ENCODE results near the gene CALHM6. TPM values are rescaled to one million over a fixed set of nuclear protein-coding genes. Genes with fewer than 3 reads are reported as not detected.

CALHM6 gene
- total RNA-seq, 1 experiment from 2014 or later: not detected

GRCh38 chr6:116437656-116438055 is 23.5 kb upstream of the CALHM6 start (continued):
- no peak for TF ChIP-seq ELF1 (IDR thresholded peaks at IDR 0.05; ENCODE audit: borderline replicate concordance, low read depth)
- TF ChIP-seq POLR2AphosphoS5 (IDR thresholded peaks at IDR 0.05; ENCODE audit: low read depth, low read length): no peak
- no peak for TF ChIP-seq CTCF (IDR thresholded peaks at IDR 0.05 in 2 of 3, conservative IDR thresholded peaks at IDR 0.05 in 1 of 3; ENCODE audit: borderline replicate concordance in 1 of 3, insufficient read depth in 1 of 3, low read depth in 2 of 3, low read length in 2 of 3)
- TF ChIP-seq RAD21 (IDR thresholded peaks at IDR 0.05; ENCODE audit: low read depth): no peak

GRCh38 chr6:116438590-116439448 is 22.4 kb upstream of the CALHM6 start:
- H3K27me3 ChIP-seq (ENCODE audit: insufficient read depth, low read length): no peaks in the 10 kb centered on the region
- ChIA-PET CTCF (no interaction called here), POLR2A (no interaction called here), RAD21 (ENCODE audit: low non-redundant PET in 1 of 2, low total read pairs in 2 of 2, uncharacterized antibody in 2 of 2, unreplicated experiment in 2 of 2) (no interaction called here)
- H3K27ac ChIP-seq (ENCODE audit: low read depth, low read length): no peak overlapping the region
- no peaks in the 10 kb centered on the region for H3K9me3 ChIP-seq (ENCODE audit: control insufficient read depth in 1 of 2, insufficient read depth in 1 of 2, low read depth in 1 of 2, low read length in 2 of 2)
- no peak overlapping the region for H3K4me2 ChIP-seq (ENCODE audit: low read length)
- peaks cover 0 to 3% of the 10 kb centered on the region in 2 experiments; a peak in 2 of 4 replicates for H3K36me3 ChIP-seq (ENCODE audit: control insufficient read depth in 1 of 2, insufficient read depth in 2 of 2, low read length in 2 of 2)
- DNase-seq (ENCODE audit: low read depth, low spot score) (no peak), ATAC-seq (no peak)
- intact Hi-C loops (cut with micrococcal nuclease): no loop called here
- no peaks in the 10 kb centered on the region for H4K20me1 ChIP-seq (ENCODE audit: insufficient read depth)
- H3K4me1 ChIP-seq (ENCODE audit: control insufficient read depth in 1 of 2, insufficient read depth in 2 of 2, low read length in 2 of 2): no peaks in the 10 kb centered on the region
- H3K4me3 ChIP-seq (replicated peaks in 1 of 2; ENCODE audit: low read depth in 1 of 2, low read length in 2 of 2): no peak overlapping the region
- no TSS peak for BruUV-seq (replicated peaks)
- H3K9ac ChIP-seq (ENCODE audit: low read length): no peak overlapping the region
- no peaks in the 10 kb centered on the region for H3K79me2 ChIP-seq (ENCODE audit: insufficient read depth, low read length)
- no peak overlapping the region for H2AFZ ChIP-seq (ENCODE audit: low read depth, low read length, poor library complexity, severe bottlenecking)
- H3K9me2 ChIP-seq (ENCODE audit: insufficient read depth): no peaks in the 10 kb centered on the region
- no peak for TF ChIP-seq EZH2 (IDR thresholded peaks at IDR 0.05)
- TF ChIP-seq POLR2A (IDR thresholded peaks at IDR 0.05; ENCODE audit: borderline replicate concordance, extremely low read depth, insufficient read depth, insufficient read length): no peak
- TF ChIP-seq CTCF (IDR thresholded peaks at IDR 0.05 in 2 of 3, conservative IDR thresholded peaks at IDR 0.05 in 1 of 3; ENCODE audit: borderline replicate concordance in 1 of 3, insufficient read depth in 1 of 3, low read depth in 2 of 3, low read length in 2 of 3): no peak
- no peak for TF ChIP-seq YY1 (IDR thresholded peaks at IDR 0.05; ENCODE audit: extremely low read depth, insufficient replicate concordance, low read depth, low read length)
- no peak for TF ChIP-seq ELF1 (IDR thresholded peaks at IDR 0.05; ENCODE audit: borderline replicate concordance, low read depth)
- no peak for TF ChIP-seq ZBTB33 (IDR thresholded peaks at IDR 0.05; ENCODE audit: extremely low read depth, insufficient replicate concordance, low read length)
- no peak for TF ChIP-seq FOSL1 (IDR thresholded peaks at IDR 0.05; ENCODE audit: low read depth)
- no peak for TF ChIP-seq SIN3A (IDR thresholded peaks at IDR 0.05; ENCODE audit: low read depth)
- no peak for TF ChIP-seq MAX (IDR thresholded peaks at IDR 0.05)
- TF ChIP-seq ZFX (IDR thresholded peaks at IDR 0.05): no peak
- TF ChIP-seq ZNF274 (IDR thresholded peaks at IDR 0.05; ENCODE audit: low read depth, low read length): no peak
- no peak for TF ChIP-seq SRF (IDR thresholded peaks at IDR 0.05; ENCODE audit: low read depth)
- no peak for TF ChIP-seq EGR1 (IDR thresholded peaks at IDR 0.05; ENCODE audit: low read depth)
- TF ChIP-seq EZH2phosphoT487 (IDR thresholded peaks at IDR 0.05; ENCODE audit: borderline replicate concordance): no peak
